ENCODE measurements around the gene WDFY4. TPM values are rescaled to one million over a fixed set of nuclear protein-coding genes. Genes with fewer than 3 reads are reported as not detected.

The WDFY4 gene
- total RNA-seq, 4 donors from 2014 or later = 4.1 to 27.9 (median 9.0) TPM

- TF ChIP-seq CTCF (IDR thresholded peaks at IDR 0.05; ENCODE audit: low read depth) = no peak
Measured at GRCh38 chr10:48913674-48914073, 229.0 kb downstream of the WDFY4 start.

GRCh38 chr10:48923748-48924147 is 239.1 kb downstream of the WDFY4 start:
- TF ChIP-seq CTCF (IDR thresholded peaks at IDR 0.05; ENCODE audit: low read depth) = no peak

- TF ChIP-seq CTCF (IDR thresholded peaks at IDR 0.05; ENCODE audit: low read depth) = no peak
Measured at GRCh38 chr10:48924988-48925387, 240.3 kb downstream of the WDFY4 start.

- no peak for TF ChIP-seq CTCF (IDR thresholded peaks at IDR 0.05; ENCODE audit: low read depth)
Measured at GRCh38 chr10:48926255-48926654, 241.6 kb downstream of the WDFY4 start.

- TF ChIP-seq CTCF (IDR thresholded peaks at IDR 0.05; ENCODE audit: low read depth) = no peak
Measured at GRCh38 chr10:48926764-48927540, 242.3 kb downstream of the WDFY4 start.

- no peak for TF ChIP-seq CTCF (IDR thresholded peaks at IDR 0.05; ENCODE audit: low read depth)
Measured at GRCh38 chr10:48929413-48929990, 244.8 kb downstream of the WDFY4 start.

- TF ChIP-seq CTCF (IDR thresholded peaks at IDR 0.05; ENCODE audit: low read depth) = no peak
Measured at GRCh38 chr10:48931188-48931587, 246.5 kb downstream of the WDFY4 start.
